Neural cell (in vitro differentiated cells): ENCODE measurements around the gene ARHGAP29. TPM values are rescaled to one million over a fixed set of nuclear protein-coding genes. Genes with fewer than 3 reads are reported as not detected.

Experiments
- H2AFZ ChIP-seq: fragments of 200-600, 300-800 bp; sonication (generic), shearing (Covaris generic); 2 replicates; pipeline ENCODE4 v1.6.0; 2014; ENCODE audit warnings: low read depth, mild to moderate bottlenecking, antibody characterized with exemption, low read length, moderate library complexity
- H3F3A ChIP-seq: fragments of 200-600 bp; shearing (Covaris generic); 2 replicates; pipeline ENCODE4 v1.6.1; 2016; ENCODE audit warnings: mild to moderate bottlenecking, moderate library complexity, mixed read lengths, antibody characterized with exemption, low read length; ENCODE audit not compliant: insufficient read depth, poor library complexity, severe bottlenecking
- H3K27ac ChIP-seq: fragments of 200-600, 300-800 bp; sonication (generic), shearing (Covaris generic); 2 replicates; pipeline ENCODE4 v1.5.1; 2014; ENCODE audit warnings: mild to moderate bottlenecking, low read length, moderate library complexity
- H3K27me3 ChIP-seq: fragments of 300-800, 200-600 bp; sonication (generic), shearing (Covaris generic); 2 replicates; pipeline ENCODE4 v1.6.0; 2014; ENCODE audit warnings: mild to moderate bottlenecking, low read depth, low read length, moderate library complexity; ENCODE audit not compliant: insufficient read depth
- H3K36me3 ChIP-seq: fragments of 300-800, 200-600 bp; sonication (generic), shearing (Covaris generic); 2 replicates; pipeline ENCODE4 v1.5.1; 2014; ENCODE audit warnings: mild to moderate bottlenecking, antibody characterized with exemption, low read length, moderate library complexity; ENCODE audit not compliant: insufficient read depth
- H3K4me2 ChIP-seq: fragments of 300-800, 200-600 bp; sonication (generic), shearing (Covaris generic); 2 replicates; pipeline ENCODE4 v1.6.0; 2014; ENCODE audit warnings: mild to moderate bottlenecking, low read length
- H3K4me3 ChIP-seq: fragments of 300-800, 200-600 bp; sonication (generic), shearing (Covaris generic); 2 replicates; pipeline ENCODE4 v1.5.1; 2014; ENCODE audit warnings: mild to moderate bottlenecking, low read length, moderate library complexity
- H3K79me2 ChIP-seq: fragments of 200-600 bp; shearing (Covaris generic); replicated peaks from 2 replicates; pipeline ENCODE4 v1.6.0; 2014; ENCODE audit warnings: mild to moderate bottlenecking, low read length, moderate library complexity; ENCODE audit not compliant: insufficient read depth
- H3K9ac ChIP-seq: fragments of 300-800, 200-600 bp; sonication (generic), shearing (Covaris generic); 2 replicates; pipeline ENCODE4 v1.6.1; 2016; ENCODE audit warnings: mild to moderate bottlenecking, low read length, mixed read lengths
- H3K9me2 ChIP-seq: fragments of 200-600 bp; shearing (Covaris generic); 2 replicates; pipeline ENCODE4 v1.6.1; 2016; ENCODE audit warnings: mild to moderate bottlenecking, low read length, mixed read lengths; ENCODE audit not compliant: insufficient read depth
- H3K9me3 ChIP-seq: fragments of 200-600, 300-800 bp; sonication (generic), shearing (Covaris generic); 2 replicates; pipeline ENCODE4 v1.6.1; 2016; ENCODE audit warnings: mild to moderate bottlenecking, mixed run types, low read length, moderate library complexity, mixed read lengths
- H4K20me1 ChIP-seq: fragments of 200-600 bp; shearing (Covaris generic); 2 replicates; pipeline ENCODE4 v1.6.1; 2016; ENCODE audit warnings: mild to moderate bottlenecking, mixed run types; ENCODE audit not compliant: insufficient read depth
- CTCF ChIP-seq: fragments of 450-650 bp; IDR thresholded peaks from 2 replicates; pipeline ENCODE4 v1.5.1; 2014; ENCODE audit warnings: antibody characterized with exemption, mild to moderate bottlenecking, moderate library complexity; ENCODE audit not compliant: poor library complexity, severe bottlenecking
- EP300 ChIP-seq: fragments of 450-650 bp; conservative IDR thresholded peaks from 2 replicates; pipeline ENCODE4 v1.6.1; 2014; ENCODE audit warnings: antibody characterized with exemption, mild to moderate bottlenecking, moderate library complexity; ENCODE audit not compliant: poor library complexity, severe bottlenecking
- EZH2 ChIP-seq: fragments of 200-600, 300-800 bp; shearing (Covaris generic), sonication (generic); IDR thresholded peaks from 2 replicates; pipeline ENCODE4 v1.6.1; 2014; ENCODE audit warnings: antibody characterized with exemption, low read length, borderline replicate concordance, mild to moderate bottlenecking; ENCODE audit not compliant: insufficient read depth, poor library complexity, severe bottlenecking
- MXI1 ChIP-seq: fragments of 450-650 bp; conservative IDR thresholded peaks from 2 replicates; pipeline ENCODE4 v1.6.1; 2014; ENCODE audit warnings: antibody characterized with exemption, mild to moderate bottlenecking; ENCODE audit not compliant: poor library complexity, severe bottlenecking
- POLR2AphosphoS5 ChIP-seq: IDR thresholded peaks from 2 replicates; pipeline ENCODE4 v1.6.1; 2012
- RAD21 ChIP-seq: fragments of 450-650 bp; conservative IDR thresholded peaks from 2 replicates; pipeline ENCODE4 v1.6.1; 2014; ENCODE audit warnings: antibody characterized with exemption, mild to moderate bottlenecking, moderate library complexity
- REST ChIP-seq: IDR thresholded peaks from 2 replicates; pipeline ENCODE4 v1.6.1; 2012; ENCODE audit warnings: borderline replicate concordance
- SMC3 ChIP-seq: fragments of 450-650 bp; conservative IDR thresholded peaks from 2 replicates; pipeline ENCODE4 v1.6.1; 2014; ENCODE audit warnings: antibody characterized with exemption, mild to moderate bottlenecking, moderate library complexity; ENCODE audit not compliant: poor library complexity
- TAF1 ChIP-seq: IDR thresholded peaks from 2 replicates; pipeline ENCODE4 v1.6.1; 2012; ENCODE audit warnings: low read depth
- polyA plus RNA-seq: library from polyadenylated mRNA; depleted of rRNA; stranded (reverse); fragments of >200 nt; gene quantifications from 2 replicates; pipeline ENCODE4 v1.2.3, GENCODE V29; 2014

The ARHGAP29 gene
- polyA plus RNA-seq, 1 donor from 2014 or later, result 1.2 TPM

- H3K9ac ChIP-seq, result no peak overlapping the region
- H3K9me2 ChIP-seq, result no peaks in the 10 kb centered on the region
- H3K27ac ChIP-seq, result no peak overlapping the region
- H3K4me3 ChIP-seq, result no peak overlapping the region
- no peak for TF ChIP-seq EP300
- TF ChIP-seq TAF1, result no peak
- TF ChIP-seq POLR2AphosphoS5, result no peak
- no peak for TF ChIP-seq CTCF
- TF ChIP-seq EZH2, result no peak
- no peak for TF ChIP-seq REST
- TF ChIP-seq RAD21, result no peak
- TF ChIP-seq SMC3, result no peak
- TF ChIP-seq MXI1, result no peak
- no peak overlapping the region for H2AFZ ChIP-seq
- H4K20me1 ChIP-seq, result no peaks in the 10 kb centered on the region
- no peaks in the 10 kb centered on the region for H3F3A ChIP-seq
- no peaks in the 10 kb centered on the region for H3K9me3 ChIP-seq
- no peaks in the 10 kb centered on the region for H3K79me2 ChIP-seq
- no peak overlapping the region for H3K4me2 ChIP-seq
- H3K36me3 ChIP-seq, result no peaks in the 10 kb centered on the region
- no peaks in the 10 kb centered on the region for H3K27me3 ChIP-seq
Measured at GRCh38 chr1:94284476-94284875, 47.1 kb upstream of the ARHGAP29 start.

GRCh38 chr1:94283462-94283861 is 46.1 kb upstream of the ARHGAP29 start:
- Histone ChIP-seq H3K4me2 (no peak overlapping the region), H4K20me1 (no peaks in the 10 kb centered on the region), H2AFZ (no peak overlapping the region), H3K9me3 (no peaks in the 10 kb centered on the region), H3K27me3 (no peaks in the 10 kb centered on the region), H3K4me3 (no peak overlapping the region), H3K9me2 (no peaks in the 10 kb centered on the region), H3K79me2 (no peaks in the 10 kb centered on the region), H3K36me3 (no peaks in the 10 kb centered on the region), H3K27ac (no peak overlapping the region), H3K9ac (no peak overlapping the region), H3F3A (no peaks in the 10 kb centered on the region)
- no peak for TF ChIP-seq EZH2
- TF ChIP-seq TAF1, result no peak
- TF ChIP-seq EP300, result no peak
- TF ChIP-seq CTCF, result no peak
- no peak for TF ChIP-seq POLR2AphosphoS5
- TF ChIP-seq MXI1, result no peak
- no peak for TF ChIP-seq SMC3
- no peak for TF ChIP-seq REST
- TF ChIP-seq RAD21, result no peak
